B cell (primary cell): ENCODE results near the gene CKS2. TPM values are rescaled to one million over a fixed set of nuclear protein-coding genes. Genes with fewer than 3 reads are reported as not detected.

Experiments
- polyA plus RNA-seq: library from polyadenylated mRNA; depleted of rRNA; stranded (reverse); fragments of >200 nt; gene quantifications from 2 replicates; pipeline ENCODE4 v1.2.3, GENCODE V29; 2012
- small RNA-seq: library from RNA; depleted of rRNA; stranded (forward); fragments of <200 nt; gene quantifications from one replicate; pipeline ENCODE3, GENCODE V24; 2012; ENCODE audit warnings: low replicate concordance, low read depth; ENCODE audit not compliant: insufficient read length
- total RNA-seq, 2 donors: library from RNA; stranded (reverse); fragments of 120-200 nt in 1 of 2; gene quantifications; 1 replicate in 1 of 2; 2 replicates in 1 of 2; pipeline versions ENCODE4 v1.2.3 to v1.2.4, GENCODE V29; 2013 to 2022

The CKS2 gene
- total and polyA plus RNA-seq, 2 donors (not counting 1 experiment from before 2014, with no cell fraction given), result 11.5 to 64.4 TPM

Small RNA genes lying within 50 kb of the gene (small RNA-seq; reads per million reads assigned to genes)
- not detected for gene MIR3153

Other genes starting within 250 kb of the CKS2 start
- 0.05 TPM in 1 of 2 replicates, not detected in the other for gene SHC3, start 132.4 kb upstream of the CKS2 start, total RNA-seq
- 0.03 and 0.06 TPM in 2 replicates for gene SHC3, start 132.4 kb upstream of the CKS2 start, polyA plus RNA-seq
- 124 and 130 TPM in 2 replicates for gene SECISBP2, start 7.3 kb downstream of the CKS2 start, total RNA-seq
- 56.6 and 77.4 TPM in 2 replicates for gene SECISBP2, start 7.3 kb downstream of the CKS2 start, polyA plus RNA-seq
- gene SEMA4D, start 186.9 kb downstream of the CKS2 start, total RNA-seq, result 215 and 231 TPM in 2 replicates
- 53.6 and 65.9 TPM in 2 replicates for gene SEMA4D, start 186.9 kb downstream of the CKS2 start, polyA plus RNA-seq